ENCODE measurements around the gene CTRB1. TPM values are rescaled to one million over a fixed set of nuclear protein-coding genes. Genes with fewer than 3 reads are reported as not detected.
"Not testable (repeated sequence)": the region's sequence is repeated elsewhere in the genome, so short reads cannot be mapped to it uniquely, and the experiment has no call there.

CTRB1 gene
- polyA plus RNA-seq, 1 donor = 0.15 TPM

DNA sequence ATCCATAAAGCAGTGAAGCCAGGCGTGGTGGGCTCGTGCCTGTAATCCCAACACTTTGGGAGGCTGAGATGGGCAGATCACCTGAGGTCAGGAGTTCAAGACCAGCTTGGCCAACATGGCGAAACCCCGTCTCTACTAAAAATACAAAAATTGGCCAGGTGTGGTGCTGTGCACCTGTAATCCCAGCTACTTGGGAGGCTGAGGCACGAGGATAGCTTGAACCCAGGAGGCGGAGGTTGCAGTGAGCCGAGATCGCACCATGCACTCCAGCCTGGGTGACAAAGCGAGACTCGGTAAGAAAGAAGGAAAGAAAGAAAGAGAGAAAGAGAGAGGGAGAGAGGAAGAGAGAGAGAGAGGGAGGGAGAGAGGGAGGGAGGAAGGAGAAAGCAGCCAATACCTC is 53.8 kb downstream of the CTRB1 start:
- not testable (repeated sequence) for DNase-seq

DNA sequence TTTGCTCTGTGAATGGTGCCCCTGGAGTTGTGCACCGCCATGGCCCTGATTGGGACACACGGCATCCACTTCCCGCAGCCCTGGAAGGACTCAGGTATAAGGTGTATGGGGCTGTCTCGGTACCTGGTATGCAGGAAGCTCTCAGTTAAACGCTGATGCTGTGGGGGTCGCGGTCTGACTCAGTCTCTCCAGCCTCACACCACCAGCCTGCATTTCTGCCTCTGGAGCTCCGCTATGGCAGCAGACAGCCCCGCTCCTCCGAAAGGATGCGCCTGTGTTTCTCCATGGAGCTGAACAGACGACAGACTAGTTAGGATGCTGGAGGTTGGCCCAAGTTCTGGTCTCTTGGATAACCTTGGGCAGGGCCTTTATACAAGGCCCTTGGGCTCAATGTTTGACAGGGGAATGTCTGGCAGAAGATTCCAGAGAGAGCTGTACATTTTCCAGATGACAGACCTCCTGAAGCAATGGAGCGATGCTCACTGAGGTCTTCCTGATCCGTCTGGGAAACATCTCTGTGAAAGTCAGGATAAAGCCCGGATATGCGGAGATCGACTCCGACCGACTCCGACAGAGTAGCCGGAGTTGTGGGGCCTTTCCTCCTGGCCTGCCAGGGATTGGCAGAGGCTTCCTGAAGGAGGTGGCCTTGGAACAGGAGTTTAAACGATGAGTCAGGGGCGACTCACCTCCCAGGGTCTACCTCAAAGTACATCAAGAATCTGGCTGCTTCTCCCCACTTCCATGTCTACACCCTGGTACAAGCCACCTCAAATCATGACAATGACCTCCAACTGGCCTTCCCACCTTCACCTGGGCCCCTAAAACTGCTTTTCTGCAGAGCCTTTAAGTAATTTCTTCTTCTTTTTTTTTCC is 54.5 kb downstream of the CTRB1 start:
- no peak for DNase-seq

Other genes starting within 250 kb of the CTRB1 start
- 58.0 TPM for gene WDR59, start 233.9 kb upstream of the CTRB1 start, polyA plus RNA-seq (ENCODE audit: insufficient read length)
- gene ZNRF1, start 220.0 kb upstream of the CTRB1 start, polyA plus RNA-seq (ENCODE audit: insufficient read length) = 53.4 TPM
- 3.7 TPM for gene LDHD, start 102.2 kb upstream of the CTRB1 start, polyA plus RNA-seq (ENCODE audit: insufficient read length)
- gene ZFP1, start 70.5 kb upstream of the CTRB1 start, polyA plus RNA-seq (ENCODE audit: insufficient read length) = 11.9 TPM
- gene CTRB2, start 11.8 kb upstream of the CTRB1 start, polyA plus RNA-seq (ENCODE audit: insufficient read length) = 0.23 TPM
- 69.4 TPM for gene BCAR1, start 32.6 kb downstream of the CTRB1 start, polyA plus RNA-seq (ENCODE audit: insufficient read length)
- 73.0 TPM for gene CFDP1, start 214.5 kb downstream of the CTRB1 start, polyA plus RNA-seq (ENCODE audit: insufficient read length)
- gene TMEM170A, start 245.7 kb downstream of the CTRB1 start, polyA plus RNA-seq (ENCODE audit: insufficient read length) = 18.1 TPM